Liver (tissue), 9 donors: ENCODE measurements around the gene TMPRSS2. TPM values are rescaled to one million over a fixed set of nuclear protein-coding genes. Genes with fewer than 3 reads are reported as not detected.

Source experiments
- DNase-seq: peaks from one replicate; pipeline ENCODE4 v3.0.0-alpha.2; 2017; ENCODE audit warnings: low spot score
- H3K27ac ChIP-seq, 2 donors: one replicate each; pipeline ENCODE4 v1.7.0; 2013; ENCODE audit warnings: inconsistent platforms in 2 of 2, low read length in 2 of 2, control low read depth in 1 of 2, low read depth in 1 of 2, mild to moderate bottlenecking in 1 of 2
- H3K27me3 ChIP-seq, 4 donors: one replicate each; pipeline versions ENCODE4 v1.6.1 to v1.7.0; 2013; ENCODE audit warnings: low read length in 3 of 4, inconsistent platforms in 1 of 4, mild to moderate bottlenecking in 1 of 4, moderate library complexity in 1 of 4; ENCODE audit not compliant: control insufficient read depth in 4 of 4, insufficient read depth in 4 of 4
- H3K36me3 ChIP-seq, 4 donors: one replicate each; pipeline versions ENCODE4 v1.6.1 to v1.7.0; 2013; ENCODE audit warnings: low read length in 3 of 4, mild to moderate bottlenecking in 3 of 4, low read depth in 1 of 4, moderate library complexity in 1 of 4; ENCODE audit not compliant: control insufficient read depth in 4 of 4, insufficient read depth in 3 of 4
- H3K4me1 ChIP-seq, 4 donors: one replicate each; pipeline versions ENCODE4 v1.6.1 to v1.7.0; 2013; ENCODE audit warnings: low read length in 3 of 4, mild to moderate bottlenecking in 3 of 4, moderate library complexity in 1 of 4; ENCODE audit not compliant: control insufficient read depth in 4 of 4, insufficient read depth in 4 of 4
- H3K4me3 ChIP-seq, 3 donors: one replicate each; pipeline versions ENCODE4 v1.6.1 to v1.7.0; 2013; ENCODE audit warnings: low read length in 3 of 3, control low read depth in 1 of 3, low read depth in 1 of 3, mild to moderate bottlenecking in 1 of 3
- H3K9ac ChIP-seq, 2 donors: one replicate each; pipeline ENCODE4 v1.7.0; 2013; ENCODE audit warnings: low read length in 2 of 2, mild to moderate bottlenecking in 2 of 2, moderate library complexity in 2 of 2, control low read depth in 1 of 2, low read depth in 1 of 2
- H3K9me3 ChIP-seq, 4 donors: one replicate each; pipeline versions ENCODE4 v1.6.1 to v1.7.0; 2013; ENCODE audit warnings: low read length in 3 of 4; ENCODE audit not compliant: control insufficient read depth in 4 of 4
- ATF3 ChIP-seq: IDR thresholded peaks from 2 replicates; pipeline ENCODE4 v1.6.1; 2016; ENCODE audit warnings: antibody characterized with exemption
- EGR1 ChIP-seq, 2 donors: IDR thresholded peaks; 2 replicates each; pipeline ENCODE4 v1.6.1; 2016 to 2018; ENCODE audit warnings: antibody characterized with exemption in 2 of 2, low read depth in 2 of 2
- FOXA1 ChIP-seq: IDR thresholded peaks from 2 replicates; pipeline ENCODE4 v1.6.1; 2016; ENCODE audit warnings: antibody characterized with exemption
- FOXA2 ChIP-seq: IDR thresholded peaks from 2 replicates; pipeline ENCODE4 v1.6.1; 2016; ENCODE audit warnings: antibody characterized with exemption
- GABPA ChIP-seq, 2 donors: IDR thresholded peaks in 1 of 2; conservative IDR thresholded peaks in 1 of 2; 2 replicates each; pipeline ENCODE4 v1.6.1; 2016; ENCODE audit warnings: antibody characterized with exemption in 2 of 2, mild to moderate bottlenecking in 1 of 2, moderate library complexity in 1 of 2
- HNF4A ChIP-seq, 2 donors: conservative IDR thresholded peaks; 2 replicates each; pipeline ENCODE4 v1.6.1; 2016; ENCODE audit warnings: antibody characterized with exemption in 2 of 2, mild to moderate bottlenecking in 2 of 2
- JUND ChIP-seq, 2 donors: IDR thresholded peaks; 2 replicates each; pipeline ENCODE4 v1.6.1; 2016; ENCODE audit warnings: antibody characterized with exemption in 2 of 2
- MAX ChIP-seq: IDR thresholded peaks from 2 replicates; pipeline ENCODE4 v1.6.1; 2016; ENCODE audit warnings: antibody characterized with exemption
- NR2F2 ChIP-seq: IDR thresholded peaks from 2 replicates; pipeline ENCODE4 v1.6.1; 2016; ENCODE audit warnings: antibody characterized with exemption
- RAD21 ChIP-seq, 2 donors: IDR thresholded peaks; 2 replicates each; pipeline ENCODE4 v1.6.1; 2016; ENCODE audit warnings: antibody characterized with exemption in 2 of 2, mild to moderate bottlenecking in 2 of 2
- RXRA ChIP-seq, 2 donors: IDR thresholded peaks; 2 replicates each; pipeline ENCODE4 v1.6.1; 2017 to 2018; ENCODE audit warnings: antibody characterized with exemption in 2 of 2, mild to moderate bottlenecking in 1 of 2
- SP1 ChIP-seq: IDR thresholded peaks from 2 replicates; pipeline ENCODE4 v1.6.1; 2018; ENCODE audit warnings: antibody characterized with exemption, mild to moderate bottlenecking
- TAF1 ChIP-seq: conservative IDR thresholded peaks from 2 replicates; pipeline ENCODE4 v1.6.1; 2016; ENCODE audit warnings: antibody characterized with exemption, mild to moderate bottlenecking
- YY1 ChIP-seq: IDR thresholded peaks from 2 replicates; pipeline ENCODE4 v1.6.1; 2016; ENCODE audit warnings: antibody characterized with exemption, mild to moderate bottlenecking
- ZBTB33 ChIP-seq: IDR thresholded peaks from 2 replicates; pipeline ENCODE4 v1.6.1; 2016; ENCODE audit warnings: antibody characterized with exemption
- WGBS: extraction: QIAGEN DNeasy Blood & Tissue Kit; methylation state at CpG from one replicate; pipeline ENCODE4 v1.1.7; 2013; 5-methylcytosine and 5-hydroxymethylcytosine counted together
- polyA plus RNA-seq, 2 donors: library from polyadenylated mRNA; stranded (reverse) in 1 of 2; unstranded in 1 of 2; fragments of 200-250 nt in 1 of 2; fragments of >200 nt in 1 of 2; fragmentation: Nextera tagmentation in 1 of 2; extraction: Ambion mirVana in 1 of 2; gene quantifications; one replicate each; pipeline versions ENCODE4 v1.2.1 to v1.2.3, GENCODE V29; 2013 to 2015
- total RNA-seq, 2 donors: library from RNA; depleted of rRNA; stranded (reverse); fragments of >200 nt; gene quantifications; one replicate each; pipeline ENCODE4 v1.2.3, GENCODE V29; 2014
- TF ChIP-seq, protein P1 (sequence below): fragments of 150-350 bp; IDR thresholded peaks from 2 replicates; pipeline ENCODE4 v1.5.1; 2017; ENCODE audit warnings: improper control_type of control experiment, low read depth, low read length; ENCODE audit not compliant: missing input control
- TF ChIP-seq, protein P2 (sequence below): IDR thresholded peaks from 2 replicates; pipeline ENCODE4 v1.6.1; 2016; ENCODE audit warnings: antibody characterized with exemption, mild to moderate bottlenecking
- donor health status: healthy.
- donor health status: healthy.
- donor health status: healthy.
- donor health status: healthy.
- donor health status: healthy.

The TMPRSS2 gene
- total and polyA plus RNA-seq, 4 donors = 0.14 to 32.0 (median 11.4) TPM

- no peaks in the 10 kb centered on the region for H3K27me3 ChIP-seq
- peak in 1 of 2 donors; percentile 29 for TF ChIP-seq RXRA (IDR thresholded peaks at IDR 0.05)
- TF ChIP-seq EGR1 (IDR thresholded peaks at IDR 0.05; ENCODE audit: low read depth in 2 of 2) = no peak
- TF ChIP-seq SP1 = no peak
- TF ChIP-seq, protein P1, sequence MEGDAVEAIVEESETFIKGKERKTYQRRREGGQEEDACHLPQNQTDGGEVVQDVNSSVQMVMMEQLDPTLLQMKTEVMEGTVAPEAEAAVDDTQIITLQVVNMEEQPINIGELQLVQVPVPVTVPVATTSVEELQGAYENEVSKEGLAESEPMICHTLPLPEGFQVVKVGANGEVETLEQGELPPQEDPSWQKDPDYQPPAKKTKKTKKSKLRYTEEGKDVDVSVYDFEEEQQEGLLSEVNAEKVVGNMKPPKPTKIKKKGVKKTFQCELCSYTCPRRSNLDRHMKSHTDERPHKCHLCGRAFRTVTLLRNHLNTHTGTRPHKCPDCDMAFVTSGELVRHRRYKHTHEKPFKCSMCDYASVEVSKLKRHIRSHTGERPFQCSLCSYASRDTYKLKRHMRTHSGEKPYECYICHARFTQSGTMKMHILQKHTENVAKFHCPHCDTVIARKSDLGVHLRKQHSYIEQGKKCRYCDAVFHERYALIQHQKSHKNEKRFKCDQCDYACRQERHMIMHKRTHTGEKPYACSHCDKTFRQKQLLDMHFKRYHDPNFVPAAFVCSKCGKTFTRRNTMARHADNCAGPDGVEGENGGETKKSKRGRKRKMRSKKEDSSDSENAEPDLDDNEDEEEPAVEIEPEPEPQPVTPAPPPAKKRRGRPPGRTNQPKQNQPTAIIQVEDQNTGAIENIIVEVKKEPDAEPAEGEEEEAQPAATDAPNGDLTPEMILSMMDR = peak; percentile 80
- peak in 1 of 2 donors; percentile 29 for TF ChIP-seq HNF4A (conservative IDR thresholded peaks at IDR 0.05)
- peak; percentile 84 to 95 for TF ChIP-seq RAD21 (IDR thresholded peaks at IDR 0.05)
- no peak for TF ChIP-seq FOXA2
- H3K27ac ChIP-seq = no peak overlapping the region
- H3K36me3 ChIP-seq = peaks cover 0 to 37% (median 27%) of the 10 kb centered on the region in 4 donors
- H3K4me3 ChIP-seq = no peak overlapping the region
- peaks cover 0 to 8% (median 3%) of the 10 kb centered on the region in 4 donors for H3K4me1 ChIP-seq
- 42% methylated on average over 17 of the region's 17 CpGs for WGBS
- no peaks in the 10 kb centered on the region for H3K9me3 ChIP-seq
- peak; percentile 58 for DNase-seq
- H3K9ac ChIP-seq = no peak overlapping the region
Measured at GRCh38 chr21:41460578-41461527, 47.1 kb downstream of the TMPRSS2 start.

GRCh38 chr21:41459884-41460534, 47.9 kb downstream of the TMPRSS2 start:
- DNase-seq = no peak
- H3K4me1 ChIP-seq = peaks cover 0 to 8% (median 3%) of the 10 kb centered on the region in 4 donors
- peaks cover 0 to 35% (median 24%) of the 10 kb centered on the region in 4 donors for H3K36me3 ChIP-seq
- H3K9ac ChIP-seq = no peak overlapping the region
- no peaks in the 10 kb centered on the region for H3K9me3 ChIP-seq
- TF ChIP-seq TAF1 = no peak
- TF ChIP-seq, protein P2, sequence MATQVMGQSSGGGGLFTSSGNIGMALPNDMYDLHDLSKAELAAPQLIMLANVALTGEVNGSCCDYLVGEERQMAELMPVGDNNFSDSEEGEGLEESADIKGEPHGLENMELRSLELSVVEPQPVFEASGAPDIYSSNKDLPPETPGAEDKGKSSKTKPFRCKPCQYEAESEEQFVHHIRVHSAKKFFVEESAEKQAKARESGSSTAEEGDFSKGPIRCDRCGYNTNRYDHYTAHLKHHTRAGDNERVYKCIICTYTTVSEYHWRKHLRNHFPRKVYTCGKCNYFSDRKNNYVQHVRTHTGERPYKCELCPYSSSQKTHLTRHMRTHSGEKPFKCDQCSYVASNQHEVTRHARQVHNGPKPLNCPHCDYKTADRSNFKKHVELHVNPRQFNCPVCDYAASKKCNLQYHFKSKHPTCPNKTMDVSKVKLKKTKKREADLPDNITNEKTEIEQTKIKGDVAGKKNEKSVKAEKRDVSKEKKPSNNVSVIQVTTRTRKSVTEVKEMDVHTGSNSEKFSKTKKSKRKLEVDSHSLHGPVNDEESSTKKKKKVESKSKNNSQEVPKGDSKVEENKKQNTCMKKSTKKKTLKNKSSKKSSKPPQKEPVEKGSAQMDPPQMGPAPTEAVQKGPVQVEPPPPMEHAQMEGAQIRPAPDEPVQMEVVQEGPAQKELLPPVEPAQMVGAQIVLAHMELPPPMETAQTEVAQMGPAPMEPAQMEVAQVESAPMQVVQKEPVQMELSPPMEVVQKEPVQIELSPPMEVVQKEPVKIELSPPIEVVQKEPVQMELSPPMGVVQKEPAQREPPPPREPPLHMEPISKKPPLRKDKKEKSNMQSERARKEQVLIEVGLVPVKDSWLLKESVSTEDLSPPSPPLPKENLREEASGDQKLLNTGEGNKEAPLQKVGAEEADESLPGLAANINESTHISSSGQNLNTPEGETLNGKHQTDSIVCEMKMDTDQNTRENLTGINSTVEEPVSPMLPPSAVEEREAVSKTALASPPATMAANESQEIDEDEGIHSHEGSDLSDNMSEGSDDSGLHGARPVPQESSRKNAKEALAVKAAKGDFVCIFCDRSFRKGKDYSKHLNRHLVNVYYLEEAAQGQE = no peak
- no peak for TF ChIP-seq NR2F2
- TF ChIP-seq MAX = no peak
- TF ChIP-seq, protein P1 = no peak
- TF ChIP-seq YY1 = no peak
- TF ChIP-seq HNF4A (conservative IDR thresholded peaks at IDR 0.05) = no peak
- TF ChIP-seq JUND (IDR thresholded peaks at IDR 0.05) = no peak
- TF ChIP-seq ZBTB33 = no peak
- no peak for TF ChIP-seq GABPA (IDR thresholded peaks at IDR 0.05 in 1 of 2, conservative IDR thresholded peaks at IDR 0.05 in 1 of 2)
- no peak for TF ChIP-seq SP1
- no peak for TF ChIP-seq ATF3
- TF ChIP-seq FOXA1 = no peak
- no peak for TF ChIP-seq RXRA (IDR thresholded peaks at IDR 0.05)
- TF ChIP-seq FOXA2 = no peak
- TF ChIP-seq RAD21 (IDR thresholded peaks at IDR 0.05) = no peak
- no peak for TF ChIP-seq EGR1 (IDR thresholded peaks at IDR 0.05; ENCODE audit: low read depth in 2 of 2)
- WGBS = 86% methylated on average over 9 of the region's 9 CpGs
- no peaks in the 10 kb centered on the region for H3K27me3 ChIP-seq
- no peak overlapping the region for H3K27ac ChIP-seq
- H3K4me3 ChIP-seq = no peak overlapping the region
